ENCODE results near the gene TMEM95.

Gene TMEM95

GRCh38 chr17:7355053-7355452, at the start of gene TMEM95:
TSS of gene TMEM95 (plus strand) at chr17:7355156. CDS start at chr17:7355205, 49 bp downstream.
- no peak for DNase-seq (ENCODE audit: low read depth in 2 of 2)

- DNase-seq (ENCODE audit: low read depth in 2 of 2) = peak; percentile 100
Measured at GRCh38 chr17:7306911-7307685, 47.9 kb upstream of the TMEM95 start, which contains the start of gene EIF5A. TSS of gene EIF5A (plus strand) at chr17:7307628. CDS start at chr17:7309636, 2,008 bp downstream.

- no peak for DNase-seq (ENCODE audit: low read depth in 2 of 2)
Measured at GRCh38 chr17:7307686-7308624, 47.0 kb upstream of the TMEM95 start.

- DNase-seq (ENCODE audit: low read depth in 2 of 2) = peak; percentile 76 to 79
Measured at GRCh38 chr17:7308625-7309433, 46.1 kb upstream of the TMEM95 start.

- no peak for DNase-seq (ENCODE audit: low read depth in 2 of 2)
Measured at GRCh38 chr17:7309628-7310027, 45.3 kb upstream of the TMEM95 start.

GRCh38 chr17:7311110-7311705, 43.7 kb upstream of the TMEM95 start:
- no peak for DNase-seq (ENCODE audit: low read depth in 2 of 2)

GRCh38 chr17:7312432-7313087, 42.4 kb upstream of the TMEM95 start:
- DNase-seq (ENCODE audit: low read depth in 2 of 2) = no peak

GRCh38 chr17:7313088-7313889, 41.7 kb upstream of the TMEM95 start:
- DNase-seq (ENCODE audit: low read depth in 2 of 2) = no peak

GRCh38 chr17:7313890-7314718, 40.9 kb upstream of the TMEM95 start:
- DNase-seq (ENCODE audit: low read depth in 2 of 2) = no peak

GRCh38 chr17:7314719-7315569, 40.0 kb upstream of the TMEM95 start, which contains the start of gene GPS2:
TSS of gene GPS2 (minus strand) at chr17:7315360. CDS start at chr17:7315052, 308 bp downstream.
- DNase-seq (ENCODE audit: low read depth in 2 of 2) = peak; percentile 87 to 90

- DNase-seq (ENCODE audit: low read depth in 2 of 2) = no peak
Measured at GRCh38 chr17:7315570-7316235, 39.3 kb upstream of the TMEM95 start.

- no peak for DNase-seq (ENCODE audit: low read depth in 2 of 2)
Measured at GRCh38 chr17:7317161-7317803, 37.7 kb upstream of the TMEM95 start.

GRCh38 chr17:7318121-7318860, 36.7 kb upstream of the TMEM95 start:
- DNase-seq (ENCODE audit: low read depth in 2 of 2) = no peak

- no peak for DNase-seq (ENCODE audit: low read depth in 2 of 2)
Measured at GRCh38 chr17:7321466-7321865, 33.5 kb upstream of the TMEM95 start.

GRCh38 chr17:7322520-7323194, 32.3 kb upstream of the TMEM95 start:
- no peak for DNase-seq (ENCODE audit: low read depth in 2 of 2)

Data from stimulated activated CD4-positive, alpha-beta T cell treated with anti-CD3 and anti-CD28 coated beads, Interleukin-15, amount 100 ng/mL, for 48 hours (primary cell).